GM04504 (cell line): ENCODE measurements around the gene RASA3.
A peak's percentile ranks its signal among the peaks of the same experiment; 100 is the strongest.
"Not testable (repeated sequence)": the region's sequence is repeated elsewhere in the genome, so short reads cannot be mapped to it uniquely, and the experiment has no call there.

Experiments used
- DNase-seq: peaks from one replicate; pipeline ENCODE4 v3.0.0-alpha.2; 2012; ENCODE audit warnings: low read depth

Gene RASA3

DNA sequence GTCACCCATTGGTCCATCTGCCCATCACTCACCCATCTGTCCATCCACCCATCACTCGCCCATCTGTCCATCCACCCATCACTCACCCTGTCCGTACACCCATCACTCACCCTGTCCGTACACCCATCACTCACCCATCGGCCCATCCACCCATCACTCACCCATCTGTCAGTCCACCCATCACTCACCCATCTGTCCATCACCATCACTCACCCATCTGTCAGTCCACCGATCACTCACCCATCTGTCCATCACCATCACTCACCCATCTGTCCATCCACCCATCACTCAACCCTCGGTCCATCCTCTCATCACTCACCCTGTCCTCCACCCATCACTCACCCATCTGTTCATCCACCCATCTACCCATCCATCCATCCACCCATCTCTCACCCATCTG, 143.6 kb downstream of the RASA3 start:
- DNase-seq, result not testable (repeated sequence)

DNA sequence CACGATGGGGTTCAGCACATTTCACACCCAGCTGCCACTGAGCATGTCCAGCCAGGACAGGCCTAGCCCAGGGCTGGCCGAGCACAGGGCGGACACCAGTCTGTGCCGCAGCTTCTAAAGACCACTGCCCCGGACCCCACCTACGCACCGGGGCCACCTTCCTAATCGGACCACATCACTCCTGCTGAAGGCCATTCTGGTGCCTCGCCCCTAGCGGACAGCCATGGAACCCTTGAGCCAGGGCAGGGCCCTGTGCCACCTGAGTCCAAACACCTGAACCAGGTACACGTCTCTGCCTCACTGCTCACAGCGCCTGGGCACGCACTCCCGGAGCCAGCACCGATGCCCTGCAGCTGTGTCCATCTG, 150.1 kb downstream of the RASA3 start:
- no peak for DNase-seq

DNA sequence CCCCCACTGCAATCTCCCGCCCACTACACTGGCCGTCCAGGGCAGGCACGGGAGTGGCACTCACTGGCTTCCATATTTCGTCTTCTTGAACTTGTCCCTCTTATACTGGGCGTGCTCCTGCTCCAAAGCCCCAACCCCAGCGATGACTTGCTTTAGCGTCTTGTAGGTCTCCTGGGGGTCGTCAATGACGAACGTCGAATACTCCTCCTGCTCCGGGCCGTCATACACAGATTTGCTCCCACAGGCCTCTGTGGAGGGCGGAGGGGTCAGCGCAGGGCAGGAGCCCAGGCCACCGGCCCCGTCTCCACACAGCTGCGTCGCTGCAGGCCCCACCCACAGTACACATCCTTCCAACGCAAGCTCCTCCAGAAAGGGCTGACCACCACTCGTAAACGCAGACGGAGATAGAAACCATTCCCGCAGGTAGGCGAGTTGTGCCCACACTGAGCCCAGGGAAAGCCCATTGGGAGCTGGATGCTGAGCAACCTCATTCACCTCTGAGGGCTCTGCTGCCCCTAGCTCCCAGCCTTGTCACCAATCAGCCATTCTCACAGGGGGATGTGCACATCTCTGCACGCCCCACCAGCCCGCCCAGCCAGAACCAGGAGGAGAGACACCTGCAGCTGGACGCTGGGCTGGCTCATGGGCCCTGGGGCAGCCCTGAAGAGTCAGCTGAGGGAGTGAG, 150.7 kb downstream of the RASA3 start:
- DNase-seq, result no peak

- DNase-seq, result no peak
Observed at GRCh38 chr13:113981194-113981605, 151.2 kb downstream of the RASA3 start.

DNA sequence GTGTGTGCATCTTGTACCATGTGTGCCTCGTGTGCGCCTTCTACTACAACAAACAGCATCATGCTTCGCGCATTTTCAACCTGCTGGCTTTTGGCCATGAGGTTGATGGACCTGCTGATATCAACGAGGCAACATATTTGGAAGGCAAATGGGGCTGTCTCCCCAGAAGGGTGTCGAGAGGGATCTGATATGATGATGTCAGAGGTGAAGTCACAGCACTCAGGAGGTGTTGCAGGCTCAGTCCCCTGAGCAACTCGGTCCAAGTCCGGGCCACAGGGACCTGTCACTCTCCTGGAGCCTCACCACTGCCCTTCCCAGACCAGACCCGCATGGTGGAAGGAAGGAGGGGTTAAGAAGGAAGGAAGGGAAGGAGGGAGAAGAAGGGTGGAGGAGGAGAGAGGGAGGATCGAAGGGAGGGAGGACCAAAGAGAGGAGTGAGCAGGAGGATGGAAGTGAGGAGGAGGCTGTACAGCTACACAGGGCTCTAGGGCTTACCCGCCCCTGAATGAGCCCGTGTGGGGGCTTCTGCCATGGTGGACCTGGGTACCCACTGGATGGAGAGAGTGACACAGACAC, 151.8 kb downstream of the RASA3 start:
- no peak for DNase-seq

GRCh38 chr13:113979791-113980471, 152.5 kb downstream of the RASA3 start:
- no peak for DNase-seq

- DNase-seq, result peak; percentile 31
Observed at GRCh38 chr13:113978741-113979481, 153.5 kb downstream of the RASA3 start.

GRCh38 chr13:113977976-113978375, 154.4 kb downstream of the RASA3 start:
- DNase-seq, result no peak

GRCh38 chr13:113976711-113977684, 155.4 kb downstream of the RASA3 start:
- peak; percentile 49 for DNase-seq

GRCh38 chr13:113975416-113975815, 157.0 kb downstream of the RASA3 start:
- no peak for DNase-seq

GRCh38 chr13:113974304-113975281, 157.8 kb downstream of the RASA3 start:
- no peak for DNase-seq

- no peak for DNase-seq
Observed at GRCh38 chr13:113973218-113974164, 158.9 kb downstream of the RASA3 start, which contains the start of gene C13orf46. TSS of gene C13orf46 (minus strand) at chr13:113974076. CDS start at chr13:113973997, 79 bp downstream.

DNA sequence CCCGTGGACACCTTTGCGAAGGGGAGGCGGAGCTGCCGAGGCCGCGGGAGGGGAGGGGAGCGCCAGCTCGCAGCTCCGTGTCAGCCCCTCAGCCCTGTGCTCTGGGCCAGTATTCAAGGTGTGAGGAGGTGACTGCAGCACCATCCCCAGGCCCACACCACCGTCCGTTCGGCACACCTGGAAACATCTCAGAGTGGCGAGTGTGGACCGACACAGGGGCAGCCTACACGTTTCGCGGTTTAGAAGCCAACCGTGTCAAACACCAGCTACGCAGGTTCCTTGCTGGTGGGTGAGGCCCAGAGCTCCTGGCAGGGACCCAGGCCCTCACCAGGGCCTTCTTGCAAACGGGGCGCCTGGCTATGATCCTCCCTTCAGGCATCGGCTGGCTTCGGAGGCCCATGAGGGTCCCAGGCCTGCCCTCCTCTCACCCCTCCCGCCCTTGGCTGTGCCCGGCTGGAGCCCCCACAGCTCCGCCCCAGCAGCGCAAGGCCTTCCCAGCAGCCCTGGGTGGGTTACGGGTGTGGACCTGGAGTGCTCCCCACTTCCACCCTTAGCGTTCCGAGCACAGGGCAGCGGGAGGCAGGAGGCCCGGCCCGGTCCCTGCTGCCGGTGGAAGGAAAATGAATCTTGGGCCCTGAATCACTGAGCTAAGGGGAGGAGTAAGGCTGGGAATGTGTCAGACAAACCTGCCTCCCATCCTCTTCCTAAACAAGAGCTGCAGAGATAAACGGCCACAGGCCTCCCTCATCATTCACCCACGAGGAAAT, 159.8 kb downstream of the RASA3 start:
- no peak for DNase-seq

DNA sequence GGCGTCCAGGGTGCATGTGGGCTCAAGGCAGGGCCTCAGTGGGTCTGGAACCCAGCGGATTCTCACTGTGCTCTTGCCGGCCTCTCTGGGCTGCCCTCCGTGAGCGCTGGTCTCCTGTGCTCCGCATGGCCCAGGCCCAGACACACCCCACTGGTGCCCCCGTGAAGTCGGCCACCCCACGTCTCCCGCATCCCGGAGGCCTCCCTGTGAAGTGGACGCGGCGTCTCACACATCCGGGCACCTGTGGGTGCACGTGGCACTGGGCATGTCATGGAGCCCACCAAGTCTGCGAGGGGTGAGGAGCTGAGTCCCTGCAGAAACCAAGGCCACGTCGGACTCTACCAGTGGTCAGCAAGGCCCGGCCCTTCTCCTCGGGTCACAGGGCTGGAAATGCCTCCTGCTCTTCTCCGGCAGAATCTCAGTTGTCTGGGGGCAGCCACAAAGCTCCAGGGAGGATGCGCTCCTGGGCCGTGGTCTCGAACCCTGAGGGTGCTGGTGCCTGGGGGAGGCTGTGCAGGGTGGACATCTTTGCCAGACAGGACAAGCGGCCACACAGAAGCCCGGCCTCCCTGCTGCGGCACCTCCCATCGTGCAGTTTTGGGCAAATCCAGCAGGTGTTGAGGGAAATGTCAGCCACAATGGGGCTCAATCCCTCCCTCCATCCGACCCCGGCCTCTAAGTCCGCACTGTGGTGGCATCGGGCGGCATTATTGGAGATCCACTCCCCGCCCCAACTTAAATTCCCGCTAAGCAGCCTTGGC, 160.8 kb downstream of the RASA3 start:
- no peak for DNase-seq

- no peak for DNase-seq
Observed at GRCh38 chr13:113970810-113971470, 161.5 kb downstream of the RASA3 start.

DNA sequence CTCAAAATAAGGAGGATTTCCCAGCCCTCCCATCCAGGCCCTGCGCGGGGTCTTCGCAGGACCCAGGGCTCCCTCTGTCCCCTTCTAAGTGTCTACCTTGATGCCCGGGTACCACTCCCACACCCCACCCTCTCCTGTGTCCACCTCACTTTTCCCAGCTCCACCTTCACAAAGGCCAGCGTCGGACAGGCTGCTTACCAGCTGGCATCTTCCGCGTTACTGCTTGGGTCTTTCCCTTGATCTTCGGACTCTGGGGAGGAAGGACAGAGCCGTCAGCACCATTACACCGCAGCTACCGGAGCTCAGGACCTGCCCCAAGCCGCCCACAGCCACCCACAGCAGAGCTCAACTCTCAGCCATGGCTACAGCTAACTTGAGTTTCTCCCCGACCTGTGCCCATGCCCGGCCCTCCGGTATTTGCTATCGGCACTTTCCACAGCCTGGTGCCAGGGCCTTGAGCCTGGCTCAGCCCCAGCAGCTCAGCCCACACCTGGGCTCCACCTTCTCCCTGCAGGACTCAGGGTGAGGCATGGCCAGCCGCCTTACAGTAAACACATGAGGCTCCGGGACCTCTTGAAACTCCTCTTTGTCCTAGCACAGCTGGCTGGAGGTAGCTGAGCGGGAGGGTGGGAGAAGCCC, 162.3 kb downstream of the RASA3 start:
- no peak for DNase-seq
